GM12865 (cell line): ENCODE data around the gene DNLZ.

Experiments
- DNase-seq: peaks from one replicate; pipeline ENCODE4 v3.0.0; 2010; ENCODE audit warnings: low read depth
- H3K4me3 ChIP-seq: 2 replicates; pipeline ENCODE4 v1.5.1; 2011; ENCODE audit warnings: mild to moderate bottlenecking, low read depth, low read length, control low read depth
- CTCF ChIP-seq: IDR thresholded peaks from 2 replicates; pipeline ENCODE4 v1.5.1; 2011; ENCODE audit warnings: low read length, control low read depth, low read depth, inconsistent platforms; ENCODE audit not compliant: insufficient read depth; ENCODE audit errors: missing control alignments

DNLZ gene

GRCh38 chr9:136330406-136330990 is 33.0 kb downstream of the DNLZ start:
- no peak for DNase-seq
- no peak for TF ChIP-seq CTCF
- H3K4me3 ChIP-seq: no peak overlapping the region

GRCh38 chr9:136329636-136330405 is 33.7 kb downstream of the DNLZ start:
- H3K4me3 ChIP-seq: no peak overlapping the region

GRCh38 chr9:136329211-136329627 is 34.3 kb downstream of the DNLZ start:
- no peak for TF ChIP-seq CTCF
- no peak overlapping the region for H3K4me3 ChIP-seq
- DNase-seq: no peak

More at GRCh38 chr9:136329636-136330405, 33.7 kb downstream of the DNLZ start:
- no peak for TF ChIP-seq CTCF
- no peak for DNase-seq

GRCh38 chr9:136328622-136329041 is 34.9 kb downstream of the DNLZ start:
- no peak overlapping the region for H3K4me3 ChIP-seq
- no peak for DNase-seq
- no peak for TF ChIP-seq CTCF

GRCh38 chr9:136328011-136328621 is 35.4 kb downstream of the DNLZ start:
- no peak for TF ChIP-seq CTCF
- H3K4me3 ChIP-seq: no peak overlapping the region
- DNase-seq: no peak

- H3K4me3 ChIP-seq: no peak within 1 kb of the TSS
- TF ChIP-seq CTCF: no peak
- DNase-seq: no peak
These were observed 36.1 kb downstream of the DNLZ start, which contains the start of gene GPSM1 for GRCh38 chr9:136327304-136327974. Gene GPSM1 (plus strand): TSS chr9:136327539. CDS start chr9:136327696, 157 bp downstream.
